Mammary epithelial cell (primary cell): ENCODE results near the gene GGA1.

Experiments
- CTCF ChIP-seq, 2 donors: IDR thresholded peaks in 1 of 2; conservative IDR thresholded peaks in 1 of 2; 2 replicates each; pipeline ENCODE4 v1.5.1; 2011 to 2012; ENCODE audit warnings: inconsistent platforms in 2 of 2, low read length in 2 of 2, mild to moderate bottlenecking in 2 of 2, control low read depth in 1 of 2, low read depth in 1 of 2; ENCODE audit not compliant: insufficient read depth in 1 of 2; ENCODE audit errors: extremely low read depth in 1 of 2
- EZH2 ChIP-seq: IDR thresholded peaks from 2 replicates; pipeline ENCODE4 v1.6.1; 2012; ENCODE audit warnings: low read length, inconsistent platforms, borderline replicate concordance

- TF ChIP-seq CTCF (conservative IDR thresholded peaks at IDR 0.05 in 1 of 2, IDR thresholded peaks at IDR 0.05 in 1 of 2; ENCODE audit: extremely low read depth in 1 of 2, insufficient read depth in 1 of 2, low read depth in 1 of 2, low read length in 2 of 2) = no peak
- no peak for TF ChIP-seq EZH2
These were observed 10.0 kb downstream of the GGA1 start for GRCh38 chr22:37618674-37619073.
